ENCODE results near the gene ZSCAN5C.

GRCh38 chr19:56211718-56212117 is 9.6 kb downstream of the ZSCAN5C start:
- TF ChIP-seq POLR2AphosphoS5 (IDR thresholded peaks at IDR 0.05) (no peak), POLR2A (IDR thresholded peaks at IDR 0.05; ENCODE audit: low read depth) (no peak)
